Measurements from ENCODE around the gene PPM1J. TPM values are rescaled to one million over a fixed set of nuclear protein-coding genes. Genes with fewer than 3 reads are reported as not detected.

The PPM1J gene
- total and polyA plus RNA-seq, 9 of the 15 experiments (the other 6 are each of a cell fraction or from before 2014, with no cell fraction given) = 0.25 to 10.5 (median 4.2) TPM

DNA sequence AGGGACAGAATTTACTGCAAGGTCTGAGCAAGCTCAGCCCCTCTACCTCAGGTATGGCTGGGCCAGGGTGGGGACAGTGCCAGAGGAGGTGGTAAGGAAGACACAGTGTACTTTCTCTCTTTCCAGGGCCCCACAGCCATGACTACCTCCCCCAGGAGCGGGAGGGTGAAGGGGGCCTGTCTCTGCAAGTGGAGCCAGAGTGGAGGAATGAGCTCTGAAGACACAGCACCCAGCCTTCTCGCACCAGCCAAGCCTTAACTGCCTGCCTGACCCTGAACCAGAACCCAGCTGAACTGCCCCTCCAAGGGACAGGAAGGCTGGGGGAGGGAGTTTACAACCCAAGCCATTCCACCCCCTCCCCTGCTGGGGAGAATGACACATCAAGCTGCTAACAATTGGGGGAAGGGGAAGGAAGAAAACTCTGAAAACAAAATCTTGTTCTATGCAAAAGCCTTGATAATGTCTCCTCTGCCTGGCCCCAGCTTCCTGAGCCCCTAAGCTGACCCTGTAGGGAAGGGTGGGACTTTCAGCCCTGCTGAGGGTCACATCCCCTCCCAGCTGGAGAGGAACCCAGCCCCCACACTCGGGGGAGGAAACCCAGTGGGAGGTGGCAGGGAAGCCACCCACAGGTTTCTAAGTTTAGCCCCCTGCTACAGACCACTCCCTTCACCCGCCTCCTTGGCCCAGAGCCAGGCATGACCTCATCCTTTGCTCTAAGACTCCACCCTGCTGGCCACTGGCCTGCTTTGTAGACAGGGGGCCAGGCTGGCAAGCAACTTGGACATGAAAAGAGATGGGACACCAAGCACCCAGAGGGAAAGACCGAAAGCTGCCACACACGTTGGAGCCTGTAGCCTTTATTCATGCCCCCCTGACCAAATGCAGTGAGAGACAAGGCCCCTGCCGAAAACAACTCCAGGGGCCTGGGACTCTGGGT, 14.6 kb downstream of the PPM1J start (continued):
- TF ChIP-seq, protein P1, sequence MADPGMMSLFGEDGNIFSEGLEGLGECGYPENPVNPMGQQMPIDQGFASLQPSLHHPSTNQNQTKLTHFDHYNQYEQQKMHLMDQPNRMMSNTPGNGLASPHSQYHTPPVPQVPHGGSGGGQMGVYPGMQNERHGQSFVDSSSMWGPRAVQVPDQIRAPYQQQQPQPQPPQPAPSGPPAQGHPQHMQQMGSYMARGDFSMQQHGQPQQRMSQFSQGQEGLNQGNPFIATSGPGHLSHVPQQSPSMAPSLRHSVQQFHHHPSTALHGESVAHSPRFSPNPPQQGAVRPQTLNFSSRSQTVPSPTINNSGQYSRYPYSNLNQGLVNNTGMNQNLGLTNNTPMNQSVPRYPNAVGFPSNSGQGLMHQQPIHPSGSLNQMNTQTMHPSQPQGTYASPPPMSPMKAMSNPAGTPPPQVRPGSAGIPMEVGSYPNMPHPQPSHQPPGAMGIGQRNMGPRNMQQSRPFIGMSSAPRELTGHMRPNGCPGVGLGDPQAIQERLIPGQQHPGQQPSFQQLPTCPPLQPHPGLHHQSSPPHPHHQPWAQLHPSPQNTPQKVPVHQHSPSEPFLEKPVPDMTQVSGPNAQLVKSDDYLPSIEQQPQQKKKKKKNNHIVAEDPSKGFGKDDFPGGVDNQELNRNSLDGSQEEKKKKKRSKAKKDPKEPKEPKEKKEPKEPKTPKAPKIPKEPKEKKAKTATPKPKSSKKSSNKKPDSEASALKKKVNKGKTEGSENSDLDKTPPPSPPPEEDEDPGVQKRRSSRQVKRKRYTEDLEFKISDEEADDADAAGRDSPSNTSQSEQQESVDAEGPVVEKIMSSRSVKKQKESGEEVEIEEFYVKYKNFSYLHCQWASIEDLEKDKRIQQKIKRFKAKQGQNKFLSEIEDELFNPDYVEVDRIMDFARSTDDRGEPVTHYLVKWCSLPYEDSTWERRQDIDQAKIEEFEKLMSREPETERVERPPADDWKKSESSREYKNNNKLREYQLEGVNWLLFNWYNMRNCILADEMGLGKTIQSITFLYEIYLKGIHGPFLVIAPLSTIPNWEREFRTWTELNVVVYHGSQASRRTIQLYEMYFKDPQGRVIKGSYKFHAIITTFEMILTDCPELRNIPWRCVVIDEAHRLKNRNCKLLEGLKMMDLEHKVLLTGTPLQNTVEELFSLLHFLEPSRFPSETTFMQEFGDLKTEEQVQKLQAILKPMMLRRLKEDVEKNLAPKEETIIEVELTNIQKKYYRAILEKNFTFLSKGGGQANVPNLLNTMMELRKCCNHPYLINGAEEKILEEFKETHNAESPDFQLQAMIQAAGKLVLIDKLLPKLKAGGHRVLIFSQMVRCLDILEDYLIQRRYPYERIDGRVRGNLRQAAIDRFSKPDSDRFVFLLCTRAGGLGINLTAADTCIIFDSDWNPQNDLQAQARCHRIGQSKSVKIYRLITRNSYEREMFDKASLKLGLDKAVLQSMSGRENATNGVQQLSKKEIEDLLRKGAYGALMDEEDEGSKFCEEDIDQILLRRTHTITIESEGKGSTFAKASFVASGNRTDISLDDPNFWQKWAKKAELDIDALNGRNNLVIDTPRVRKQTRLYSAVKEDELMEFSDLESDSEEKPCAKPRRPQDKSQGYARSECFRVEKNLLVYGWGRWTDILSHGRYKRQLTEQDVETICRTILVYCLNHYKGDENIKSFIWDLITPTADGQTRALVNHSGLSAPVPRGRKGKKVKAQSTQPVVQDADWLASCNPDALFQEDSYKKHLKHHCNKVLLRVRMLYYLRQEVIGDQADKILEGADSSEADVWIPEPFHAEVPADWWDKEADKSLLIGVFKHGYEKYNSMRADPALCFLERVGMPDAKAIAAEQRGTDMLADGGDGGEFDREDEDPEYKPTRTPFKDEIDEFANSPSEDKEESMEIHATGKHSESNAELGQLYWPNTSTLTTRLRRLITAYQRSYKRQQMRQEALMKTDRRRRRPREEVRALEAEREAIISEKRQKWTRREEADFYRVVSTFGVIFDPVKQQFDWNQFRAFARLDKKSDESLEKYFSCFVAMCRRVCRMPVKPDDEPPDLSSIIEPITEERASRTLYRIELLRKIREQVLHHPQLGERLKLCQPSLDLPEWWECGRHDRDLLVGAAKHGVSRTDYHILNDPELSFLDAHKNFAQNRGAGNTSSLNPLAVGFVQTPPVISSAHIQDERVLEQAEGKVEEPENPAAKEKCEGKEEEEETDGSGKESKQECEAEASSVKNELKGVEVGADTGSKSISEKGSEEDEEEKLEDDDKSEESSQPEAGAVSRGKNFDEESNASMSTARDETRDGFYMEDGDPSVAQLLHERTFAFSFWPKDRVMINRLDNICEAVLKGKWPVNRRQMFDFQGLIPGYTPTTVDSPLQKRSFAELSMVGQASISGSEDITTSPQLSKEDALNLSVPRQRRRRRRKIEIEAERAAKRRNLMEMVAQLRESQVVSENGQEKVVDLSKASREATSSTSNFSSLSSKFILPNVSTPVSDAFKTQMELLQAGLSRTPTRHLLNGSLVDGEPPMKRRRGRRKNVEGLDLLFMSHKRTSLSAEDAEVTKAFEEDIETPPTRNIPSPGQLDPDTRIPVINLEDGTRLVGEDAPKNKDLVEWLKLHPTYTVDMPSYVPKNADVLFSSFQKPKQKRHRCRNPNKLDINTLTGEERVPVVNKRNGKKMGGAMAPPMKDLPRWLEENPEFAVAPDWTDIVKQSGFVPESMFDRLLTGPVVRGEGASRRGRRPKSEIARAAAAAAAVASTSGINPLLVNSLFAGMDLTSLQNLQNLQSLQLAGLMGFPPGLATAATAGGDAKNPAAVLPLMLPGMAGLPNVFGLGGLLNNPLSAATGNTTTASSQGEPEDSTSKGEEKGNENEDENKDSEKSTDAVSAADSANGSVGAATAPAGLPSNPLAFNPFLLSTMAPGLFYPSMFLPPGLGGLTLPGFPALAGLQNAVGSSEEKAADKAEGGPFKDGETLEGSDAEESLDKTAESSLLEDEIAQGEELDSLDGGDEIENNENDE (IDR thresholded peaks at IDR 0.05; ENCODE audit: low read depth, low read length) = no peak
- TF ChIP-seq ZNF175 (CRISPR knock-in tag; IDR thresholded peaks at IDR 0.05; ENCODE audit: low read depth) (peak; percentile 90; the same call in 1 of the 2 replicates), CBX2 (IDR thresholded peaks at IDR 0.05; ENCODE audit: insufficient read depth, low read length, poor library complexity, severe bottlenecking) (no peak), CTBP1 (IDR thresholded peaks at IDR 0.05; ENCODE audit: borderline replicate concordance) (peak; percentile 78), ZNF316 (IDR thresholded peaks at IDR 0.05) (peak; percentile 76), ZNF354B (CRISPR knock-in tag; IDR thresholded peaks at IDR 0.05) (no peak), GABPB2 (CRISPR knock-in tag; conservative IDR thresholded peaks at IDR 0.05) (no peak), DNMT1 (IDR thresholded peaks at IDR 0.05) (no peak), MTF1 (CRISPR knock-in tag; IDR thresholded peaks at IDR 0.05; ENCODE audit: borderline replicate concordance) (no peak), XRCC3 (IDR thresholded peaks at IDR 0.05) (no peak), E2F6 (IDR thresholded peaks at IDR 0.05; ENCODE audit: borderline replicate concordance in 1 of 2, extremely low read depth in 1 of 2, insufficient read depth in 1 of 2, insufficient read length in 1 of 2, low read depth in 1 of 2, low read length in 1 of 2, poor library complexity in 1 of 2, severe bottlenecking in 1 of 2) (no peak), HNRNPK (IDR thresholded peaks at IDR 0.05; ENCODE audit: low read depth, low read length, poor library complexity, severe bottlenecking) (no peak), KDM2B (CRISPR knock-in tag; IDR thresholded peaks at IDR 0.05) (no peak), POLR2A (conservative IDR thresholded peaks at IDR 0.05) (peak; percentile 77), ZFP1 (CRISPR knock-in tag; IDR thresholded peaks at IDR 0.05) (peak; percentile 53; the same call in 1 of the 2 replicates)
